Activated naive CD8-positive, alpha-beta T cell treated with anti-CD3 and anti-CD28 coated beads, Interleukin-2, amount 50 U/mL, for 24 hours (primary cell): ENCODE results near the gene MALT1.
"Not testable (repeated sequence)": the region's sequence is repeated elsewhere in the genome, so short reads cannot be mapped to it uniquely, and the experiment has no call there.

Experiments
- ATAC-seq: fragments of 150-1000 bp; cut with Tn5 transposase; one replicate; pipeline ENCODE4 v1.10.0; 2021
- DNase-seq: peaks from one replicate; pipeline ENCODE4 v3.0.0; 2021
- H3K27ac Mint-ChIP-seq: one replicate; pipeline ENCODE4 v1.8.0; 2021; ENCODE audit warnings: mild to moderate bottlenecking, mixed read lengths
- H3K27me3 Mint-ChIP-seq: one replicate; pipeline ENCODE4 v1.8.0; 2021; ENCODE audit warnings: mixed read lengths
- H3K36me3 Mint-ChIP-seq: one replicate; pipeline ENCODE4 v1.8.0; 2021; ENCODE audit warnings: low read depth, mixed read lengths
- H3K4me1 Mint-ChIP-seq: one replicate; pipeline ENCODE4 v1.8.0; 2021; ENCODE audit warnings: mixed read lengths
- H3K4me3 Mint-ChIP-seq: one replicate; pipeline ENCODE4 v1.8.0; 2021; ENCODE audit warnings: mild to moderate bottlenecking, moderate library complexity, mixed read lengths
- H3K9me3 Mint-ChIP-seq: one replicate; pipeline ENCODE4 v1.8.0; 2021; ENCODE audit warnings: mixed read lengths

MALT1 gene

DNA sequence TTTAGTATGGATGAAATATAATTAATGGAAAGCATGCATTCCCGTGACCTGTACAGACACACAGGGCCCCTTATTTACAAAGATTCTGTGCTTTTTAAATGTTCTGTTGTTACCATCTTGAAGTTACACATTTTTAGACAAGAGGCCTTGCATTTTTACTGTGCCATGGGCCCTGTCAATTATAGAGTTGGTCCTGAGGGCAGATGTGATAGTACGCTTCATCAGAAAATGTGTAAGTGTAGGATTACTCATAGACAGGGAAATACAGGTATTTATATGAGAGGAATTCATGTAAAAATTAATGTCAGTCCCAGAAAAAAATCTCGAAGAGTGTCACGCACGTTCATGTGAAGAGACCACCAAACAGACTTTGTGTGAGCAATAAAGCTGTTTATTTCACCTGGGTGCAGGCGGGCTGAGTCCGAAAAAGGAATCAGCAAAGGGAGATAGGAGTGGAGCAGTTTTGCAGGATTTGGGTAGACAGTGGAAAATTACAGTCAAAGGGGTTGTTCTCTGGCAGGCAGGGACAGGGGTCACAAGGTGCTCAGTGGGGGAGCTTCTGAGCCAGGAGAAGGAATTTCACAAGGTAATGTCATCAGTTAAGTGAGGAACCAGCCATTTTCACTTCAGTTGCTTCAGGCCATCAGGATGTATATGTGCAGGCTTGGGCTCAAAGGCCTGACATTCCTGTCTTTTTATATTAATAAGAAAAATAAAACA lies 30.2 kb upstream of the MALT1 start:
- H3K27me3 Mint-ChIP-seq, result no peaks in the 10 kb centered on the region
- ATAC-seq, result no peak

DNA sequence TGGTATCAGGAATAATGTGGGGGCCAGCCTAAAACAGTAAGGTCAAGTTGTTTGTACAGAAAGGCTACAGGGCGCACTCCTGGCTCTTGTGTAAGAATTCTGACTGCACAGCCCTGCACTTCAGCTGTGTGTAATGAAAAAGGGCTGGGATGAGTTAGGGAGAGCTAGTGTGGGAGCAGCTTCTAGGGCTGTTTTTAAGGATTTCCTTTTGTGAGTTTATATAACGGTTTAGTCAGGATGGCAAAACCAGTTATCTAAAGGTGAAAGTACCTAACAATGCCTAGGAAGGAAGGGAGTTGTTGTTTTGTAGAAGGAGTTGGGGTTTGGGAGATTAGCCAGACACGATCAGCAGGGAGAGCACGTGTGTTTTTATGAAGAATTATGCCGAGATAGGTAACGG lies 27.7 kb upstream of the MALT1 start:
- ATAC-seq, H3K9me3 Mint-ChIP-seq, H3K4me3 Mint-ChIP-seq, H3K36me3 Mint-ChIP-seq, H3K27ac Mint-ChIP-seq, DNase-seq, H3K27me3 Mint-ChIP-seq: not testable (repeated sequence)
- H3K4me1 Mint-ChIP-seq, result peaks cover 20% of the 10 kb centered on the region

More for the DNA sequence above, 30.2 kb upstream of the MALT1 start:
- H3K4me3 Mint-ChIP-seq, result no peak overlapping the region
- H3K4me1 Mint-ChIP-seq, result peaks cover 22% of the 10 kb centered on the region
- H3K9me3 Mint-ChIP-seq, result no peaks in the 10 kb centered on the region
- no peak overlapping the region for H3K27ac Mint-ChIP-seq
- H3K36me3 Mint-ChIP-seq, result no peaks in the 10 kb centered on the region
- no peak for DNase-seq

DNA sequence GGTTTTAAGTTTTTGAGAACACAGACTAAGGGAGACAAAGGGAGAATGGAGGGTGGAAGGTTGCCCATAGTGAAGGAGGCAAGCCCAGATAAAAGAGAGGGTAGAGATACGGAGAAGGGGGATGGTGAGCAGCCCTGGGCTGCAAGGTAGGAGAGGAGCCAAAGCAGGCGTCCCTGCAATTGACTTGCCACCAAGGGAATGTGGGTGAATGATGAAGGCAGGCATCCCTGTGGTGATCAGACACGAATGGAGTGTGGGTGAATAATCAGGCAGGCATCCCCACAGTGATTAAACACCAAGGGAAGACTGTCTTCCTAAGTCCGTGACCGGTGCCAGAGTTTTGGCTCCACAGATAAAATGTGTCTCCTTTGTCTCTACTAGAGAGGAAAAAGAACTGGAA lies 25.9 kb upstream of the MALT1 start:
- no peak for ATAC-seq
- no peak overlapping the region for H3K4me3 Mint-ChIP-seq
- H3K4me1 Mint-ChIP-seq, result peaks cover 21% of the 10 kb centered on the region
- no peak for DNase-seq
- H3K36me3 Mint-ChIP-seq, result peaks cover 2% of the 10 kb centered on the region
- H3K27ac Mint-ChIP-seq, result no peak overlapping the region
- H3K9me3 Mint-ChIP-seq, result no peaks in the 10 kb centered on the region
- H3K27me3 Mint-ChIP-seq, result no peaks in the 10 kb centered on the region

DNA sequence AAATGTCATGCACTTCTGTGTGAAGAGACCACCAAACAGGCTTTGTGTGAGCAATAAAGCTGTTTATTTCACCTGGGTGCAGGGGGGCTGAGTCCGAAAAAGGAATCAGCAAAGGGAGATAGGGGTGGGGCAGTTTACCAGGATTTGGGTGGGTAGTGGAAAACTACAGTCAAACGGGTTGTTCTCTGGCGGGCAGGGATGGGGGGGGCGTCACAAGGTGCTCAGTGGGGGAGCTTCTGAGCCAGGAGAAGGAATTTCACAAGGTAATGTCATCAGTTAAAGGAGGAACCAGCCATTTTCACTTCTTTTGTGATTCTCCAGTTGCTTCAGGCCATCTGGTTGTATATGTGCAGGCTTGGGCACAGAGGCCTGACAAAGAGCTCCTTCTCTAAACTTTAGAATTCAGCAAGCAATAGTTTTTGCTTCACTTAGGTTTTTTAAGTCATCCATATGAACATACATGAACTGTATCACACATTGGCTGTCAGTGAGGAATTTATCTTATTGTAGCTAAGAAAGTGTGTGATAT lies 24.9 kb upstream of the MALT1 start:
- no peak overlapping the region for H3K27ac Mint-ChIP-seq

DNA sequence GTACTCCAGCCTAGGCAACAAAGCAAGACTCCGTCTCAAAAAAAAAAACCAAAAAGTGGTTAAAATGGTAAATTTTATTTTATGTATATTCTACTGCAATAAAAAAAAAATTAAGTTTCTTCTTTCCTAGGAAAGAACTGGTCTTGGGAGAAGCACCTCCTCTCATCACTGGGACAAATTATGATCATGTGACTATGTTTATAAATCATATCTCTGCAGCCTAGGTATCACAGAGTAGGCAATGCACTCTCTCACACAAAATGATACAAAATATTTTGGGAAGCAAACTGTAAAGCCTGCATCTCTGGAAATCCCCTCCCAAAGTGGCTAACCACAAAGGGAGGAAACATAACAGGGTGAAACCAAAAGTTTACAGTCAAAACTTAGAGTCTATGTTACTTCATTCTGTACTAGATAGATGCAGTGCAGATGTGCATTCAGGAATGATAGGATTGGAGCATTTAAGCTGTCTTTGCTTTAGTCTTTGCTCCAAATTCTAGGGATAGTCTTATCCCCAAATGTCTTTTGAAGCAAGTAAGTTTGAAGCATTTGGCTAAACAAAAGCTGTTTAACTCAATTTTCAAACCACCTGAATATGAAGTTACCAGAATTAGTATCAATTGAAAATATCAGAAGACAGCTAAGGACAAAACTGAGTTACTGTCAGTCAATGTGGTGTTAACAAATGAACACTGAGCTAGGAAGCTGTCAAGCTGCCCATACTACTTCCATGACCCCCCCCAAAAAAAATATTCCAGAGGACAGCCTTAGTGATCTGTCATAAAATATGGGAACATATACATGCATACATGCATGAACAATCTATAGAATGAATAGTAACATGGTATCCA lies 21.1 kb upstream of the MALT1 start:
- peak; percentile 96 for ATAC-seq
- no peak overlapping the region for H3K4me3 Mint-ChIP-seq
- DNase-seq, result peak; percentile 46
- H3K4me1 Mint-ChIP-seq, result peaks cover 58% of the 10 kb centered on the region
- no peaks in the 10 kb centered on the region for H3K27me3 Mint-ChIP-seq
- H3K9me3 Mint-ChIP-seq, result peaks cover 16% of the 10 kb centered on the region
- H3K36me3 Mint-ChIP-seq, result peaks cover 9% of the 10 kb centered on the region
- H3K27ac Mint-ChIP-seq, result peak overlapping the region; percentile 25

More for the DNA sequence above, 24.9 kb upstream of the MALT1 start:
- peaks cover 2% of the 10 kb centered on the region for H3K36me3 Mint-ChIP-seq
- H3K9me3 Mint-ChIP-seq, result no peaks in the 10 kb centered on the region
- no peak overlapping the region for H3K4me3 Mint-ChIP-seq
- no peaks in the 10 kb centered on the region for H3K27me3 Mint-ChIP-seq
- H3K4me1 Mint-ChIP-seq, result peaks cover 29% of the 10 kb centered on the region
- ATAC-seq (no peak), DNase-seq (no peak)

DNA sequence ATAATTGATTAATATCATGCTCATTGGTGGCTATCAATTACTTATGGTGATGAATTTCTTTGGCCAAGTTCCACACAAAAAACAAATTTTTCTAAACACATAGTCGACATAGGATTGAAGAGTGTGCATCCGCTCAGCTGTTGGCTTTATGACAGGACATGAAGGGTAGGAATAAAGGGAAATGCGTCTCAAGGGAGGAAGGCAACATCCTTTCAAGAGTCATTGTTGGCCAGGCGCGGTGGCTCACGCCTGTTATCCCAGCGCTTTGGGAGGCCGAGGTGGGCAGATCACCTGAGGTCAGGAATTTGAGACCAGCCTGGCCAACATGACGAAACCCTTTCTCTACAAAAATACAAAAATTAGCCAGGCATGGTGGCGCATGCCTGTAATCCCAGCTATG lies 20.4 kb upstream of the MALT1 start:
- Mint-ChIP-seq H3K4me1 (peaks cover 56% of the 10 kb centered on the region), H3K9me3 (peaks cover 16% of the 10 kb centered on the region)
- not testable (repeated sequence) for H3K36me3 Mint-ChIP-seq, ATAC-seq, H3K27me3 Mint-ChIP-seq, H3K27ac Mint-ChIP-seq, H3K4me3 Mint-ChIP-seq, DNase-seq

DNA sequence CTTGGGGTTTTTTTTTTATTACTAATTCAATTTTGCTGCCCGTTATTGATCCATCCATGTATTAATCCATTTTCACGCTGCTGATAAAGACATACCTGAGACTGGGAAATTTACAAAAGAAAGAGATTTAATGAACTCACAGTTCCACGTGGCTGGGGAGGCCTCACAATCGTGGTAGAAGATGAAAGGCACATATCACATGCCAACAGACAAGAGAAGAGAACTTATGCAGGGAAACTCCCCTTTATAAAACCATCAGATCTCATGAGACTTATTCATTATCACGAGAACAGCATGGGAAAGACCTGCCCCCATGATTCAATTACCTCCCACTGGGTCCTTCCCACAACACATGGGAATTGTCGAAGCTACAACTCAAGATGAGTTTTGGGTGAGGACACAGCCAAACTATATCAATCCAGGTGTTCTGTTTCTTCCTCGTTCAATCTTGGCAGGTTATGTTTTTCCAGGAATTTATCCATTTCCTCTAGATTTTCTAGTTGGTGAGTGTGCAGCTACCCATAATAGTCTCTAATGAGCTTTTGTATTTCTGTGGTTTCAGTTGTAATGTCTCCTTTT lies 18.0 kb upstream of the MALT1 start:
- not testable (repeated sequence) for H3K4me3 Mint-ChIP-seq

DNA sequence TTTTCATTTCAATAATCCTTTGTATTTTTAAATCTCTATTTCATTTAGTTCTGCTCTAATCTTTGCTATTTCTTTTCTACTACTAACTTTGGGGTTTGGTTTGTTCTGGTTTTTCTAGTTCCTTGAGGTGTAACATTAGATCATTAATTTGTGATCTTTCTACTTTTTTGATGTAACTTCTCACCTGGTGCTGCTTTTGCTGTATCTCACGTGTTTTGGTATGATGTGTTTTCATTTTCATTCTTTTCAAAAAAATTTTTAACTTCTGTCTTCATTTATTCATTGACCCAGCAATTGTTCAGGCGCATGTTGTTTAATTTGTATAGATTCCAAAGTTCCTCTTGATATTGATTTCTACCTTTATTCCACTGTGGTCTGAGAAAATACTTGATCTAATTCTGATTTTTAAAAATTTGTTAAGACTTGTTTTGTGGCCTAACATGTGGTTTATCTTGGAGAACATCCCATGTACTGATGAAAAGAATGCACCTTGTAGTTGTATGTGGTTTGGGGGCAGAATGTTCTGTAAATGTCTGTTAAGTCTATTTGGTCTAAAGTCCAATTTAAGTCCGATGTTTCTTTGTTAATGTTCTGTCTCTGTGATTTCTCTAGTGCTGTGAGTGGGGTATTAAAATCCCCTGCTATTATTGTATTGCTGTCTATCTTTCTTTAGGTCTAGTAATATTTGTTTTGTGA lies 17.3 kb upstream of the MALT1 start:
- Mint-ChIP-seq H3K27ac (peak overlapping the region; percentile 8), H3K4me3 (no peak overlapping the region), H3K27me3 (no peaks in the 10 kb centered on the region), H3K9me3 (peaks cover 16% of the 10 kb centered on the region), H3K36me3 (peaks cover 7% of the 10 kb centered on the region), H3K4me1 (peaks cover 73% of the 10 kb centered on the region)
- ATAC-seq (no peak), DNase-seq (no peak)

More for the DNA sequence above, 18.0 kb upstream of the MALT1 start:
- not testable (repeated sequence) for H3K27me3 Mint-ChIP-seq, H3K36me3 Mint-ChIP-seq, ATAC-seq, DNase-seq
- Mint-ChIP-seq H3K9me3 (peaks cover 16% of the 10 kb centered on the region), H3K27ac (peak overlapping the region; percentile 8), H3K4me1 (peaks cover 71% of the 10 kb centered on the region)

DNA sequence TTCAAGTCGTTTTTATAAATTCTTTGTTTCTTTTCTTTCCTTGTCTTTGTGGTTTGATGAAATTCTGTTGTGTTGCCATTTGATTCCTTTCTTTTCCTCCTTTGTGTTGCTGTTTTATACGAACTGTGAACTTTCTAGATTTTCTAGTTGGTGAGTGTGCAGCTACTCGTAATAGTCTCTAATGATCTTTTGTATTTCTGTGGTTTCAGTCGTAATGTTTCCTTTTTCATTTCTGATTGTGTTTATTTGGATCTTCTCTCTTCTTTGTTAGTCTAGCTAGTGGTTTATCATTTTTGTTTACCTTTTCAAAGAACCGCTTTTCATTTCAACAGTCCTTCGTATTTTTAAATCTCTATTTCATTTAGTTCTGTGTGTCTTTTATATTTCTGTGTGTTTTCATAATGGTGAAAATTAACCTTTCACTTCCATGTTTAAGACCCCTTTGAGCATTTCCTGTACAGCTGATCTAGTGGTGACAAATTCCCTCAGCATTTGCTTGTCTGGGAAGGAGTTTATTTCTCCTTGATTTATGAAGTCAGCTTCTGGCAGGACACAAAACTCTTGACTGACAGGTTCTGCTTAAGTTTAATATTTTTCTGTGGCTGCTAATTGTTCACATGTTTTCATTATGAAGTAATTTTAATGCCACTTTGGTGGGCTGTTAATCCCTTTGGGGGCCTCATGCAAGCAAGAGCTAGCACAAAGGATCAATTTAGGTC lies 16.2 kb upstream of the MALT1 start:
- ATAC-seq (no peak), DNase-seq (no peak)
- Mint-ChIP-seq H3K27ac (no peak overlapping the region), H3K4me1 (peaks cover 74% of the 10 kb centered on the region), H3K9me3 (peaks cover 16% of the 10 kb centered on the region), H3K36me3 (peaks cover 7% of the 10 kb centered on the region), H3K4me3 (no peak overlapping the region), H3K27me3 (no peaks in the 10 kb centered on the region)

DNA sequence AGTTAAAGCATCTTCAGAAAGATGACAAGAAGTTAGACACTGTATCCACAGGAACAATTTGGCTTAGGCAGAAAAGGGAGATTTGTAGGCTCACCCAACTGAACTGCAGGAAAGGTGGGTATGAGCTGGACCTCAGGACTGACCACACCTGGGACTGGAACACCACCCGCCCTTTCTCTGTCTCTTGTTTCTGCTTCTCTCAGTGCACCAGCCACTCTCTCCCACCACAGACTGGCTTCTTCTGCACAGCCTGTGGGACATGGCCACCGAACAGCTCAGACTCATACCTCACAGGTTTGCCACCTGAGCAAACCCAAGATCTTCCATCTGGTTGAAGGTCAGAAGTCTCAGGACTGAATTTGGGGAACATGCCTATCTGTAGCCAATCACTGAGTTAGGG lies 14.2 kb upstream of the MALT1 start:
- peaks cover 66% of the 10 kb centered on the region for H3K4me1 Mint-ChIP-seq
- no peak for DNase-seq
- H3K36me3 Mint-ChIP-seq, result peaks cover 7% of the 10 kb centered on the region
- no peak overlapping the region for H3K27ac Mint-ChIP-seq
- H3K9me3 Mint-ChIP-seq, result peaks cover 16% of the 10 kb centered on the region
- no peak for ATAC-seq
- no peaks in the 10 kb centered on the region for H3K27me3 Mint-ChIP-seq
- H3K4me3 Mint-ChIP-seq, result no peak overlapping the region

DNA sequence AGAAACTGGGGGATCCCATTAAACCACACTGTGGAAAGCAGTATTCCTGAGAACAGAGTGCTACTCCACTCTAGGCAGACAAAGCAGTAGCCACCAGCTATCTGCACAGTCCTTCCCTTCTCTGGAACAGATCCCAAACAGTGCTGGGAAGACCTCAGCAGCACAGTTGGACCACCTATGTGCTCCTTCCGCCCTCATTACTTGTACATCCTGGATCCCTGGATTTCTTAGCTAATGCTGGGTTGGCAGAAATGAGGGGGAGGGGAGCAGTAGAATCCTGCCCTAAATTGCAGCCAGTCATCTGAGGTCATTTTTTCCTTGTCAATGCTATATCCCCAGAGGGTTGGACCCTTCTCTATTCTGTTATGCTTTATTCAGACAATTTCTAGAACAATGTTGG lies 13.8 kb upstream of the MALT1 start:
- Mint-ChIP-seq H3K27ac (peak overlapping the region; percentile 78), H3K4me1 (peaks cover 66% of the 10 kb centered on the region), H3K9me3 (peaks cover 16% of the 10 kb centered on the region), H3K36me3 (peaks cover 7% of the 10 kb centered on the region), H3K4me3 (no peak overlapping the region), H3K27me3 (no peaks in the 10 kb centered on the region)
- DNase-seq (no peak), ATAC-seq (no peak)

DNA sequence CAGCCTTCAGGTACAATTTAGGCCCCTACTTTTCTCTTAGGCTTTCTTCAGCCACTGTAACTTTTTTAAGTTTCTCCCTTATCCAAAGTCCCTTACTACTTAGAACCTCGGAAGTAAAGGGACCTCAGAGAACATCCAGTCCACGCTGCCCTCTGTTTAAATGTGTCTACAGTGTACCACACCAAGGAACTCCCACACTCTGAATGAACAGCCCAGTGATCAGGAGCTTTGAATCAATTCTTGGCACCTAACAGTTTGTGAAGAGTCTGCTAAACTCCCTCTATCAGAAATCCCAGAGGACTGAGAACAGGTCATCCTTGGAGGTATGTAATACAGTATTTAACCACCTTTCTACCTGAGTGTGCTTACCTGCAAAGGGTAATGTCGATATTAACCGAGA lies 11.6 kb upstream of the MALT1 start:
- DNase-seq, result no peak
- peaks cover 3% of the 10 kb centered on the region for H3K36me3 Mint-ChIP-seq
- H3K27me3 Mint-ChIP-seq, result no peaks in the 10 kb centered on the region
- no peak for ATAC-seq
- peaks cover 5% of the 10 kb centered on the region for H3K9me3 Mint-ChIP-seq
- H3K4me3 Mint-ChIP-seq, result peak overlapping the region; percentile 5
- H3K27ac Mint-ChIP-seq, result no peak overlapping the region
- peaks cover 53% of the 10 kb centered on the region for H3K4me1 Mint-ChIP-seq

DNA sequence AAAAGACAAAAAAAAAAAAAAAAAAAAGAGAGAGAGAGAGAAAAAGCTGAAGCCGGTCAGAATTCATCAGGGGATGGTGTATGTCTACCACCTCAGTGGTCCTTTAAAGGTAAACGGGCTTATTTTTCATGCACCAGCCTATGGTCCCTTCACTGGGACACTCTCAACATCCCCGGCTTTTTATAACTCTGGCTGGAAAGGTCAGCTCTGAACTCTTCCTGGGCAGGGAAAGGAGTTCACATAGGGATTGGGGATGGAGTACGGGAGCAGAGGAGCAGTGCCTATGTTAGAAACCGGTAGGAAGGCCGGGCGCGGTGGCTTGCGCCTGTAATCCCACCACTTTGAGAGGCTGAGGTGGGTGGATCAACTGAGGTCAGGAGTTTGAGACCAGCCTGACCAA lies 10.3 kb upstream of the MALT1 start:
- Mint-ChIP-seq H3K4me3 (no peak overlapping the region), H3K27ac (no peak overlapping the region)

DNA sequence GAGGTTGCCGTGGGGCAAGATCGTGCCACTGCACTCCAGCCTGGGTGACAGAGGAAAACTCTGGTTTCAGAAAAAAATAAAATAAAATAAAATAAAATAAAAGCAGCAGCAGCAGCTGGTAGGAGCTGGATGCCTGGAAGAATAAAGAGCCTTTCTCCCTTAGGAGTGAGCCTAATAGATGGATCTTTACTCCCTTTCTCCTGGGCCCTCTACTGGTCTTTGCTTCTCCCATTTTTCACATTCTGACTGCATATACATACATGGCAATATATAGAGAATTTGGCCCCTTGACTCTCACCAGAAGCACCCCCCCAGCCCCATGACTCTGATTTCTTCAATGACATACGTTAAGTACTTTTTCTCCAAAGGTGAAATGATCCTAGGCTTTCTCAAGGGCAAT lies 9.8 kb upstream of the MALT1 start:
- Mint-ChIP-seq H3K27me3 (no peaks in the 10 kb centered on the region), H3K4me1 (peaks cover 58% of the 10 kb centered on the region), H3K27ac (no peak overlapping the region), H3K9me3 (no peaks in the 10 kb centered on the region), H3K36me3 (no peaks in the 10 kb centered on the region), H3K4me3 (no peak overlapping the region)
- DNase-seq, result no peak
- no peak for ATAC-seq

More for the DNA sequence above, 10.3 kb upstream of the MALT1 start:
- Mint-ChIP-seq H3K27me3 (no peaks in the 10 kb centered on the region), H3K9me3 (no peaks in the 10 kb centered on the region), H3K4me1 (peaks cover 56% of the 10 kb centered on the region), H3K36me3 (no peaks in the 10 kb centered on the region)
- ATAC-seq (no peak), DNase-seq (no peak)
